Activated CD4-positive, CD25-positive, alpha-beta regulatory T cell treated with anti-CD3 and anti-CD28 coated beads, Interleukin-2, amount 50 U/mL, for 24 hours (primary cell): ENCODE measurements around the gene INKA1.
"Not testable (repeated sequence)": the region's sequence is repeated elsewhere in the genome, so short reads cannot be mapped to it uniquely, and the experiment has no call there.

Experiments used
- ATAC-seq, 2 donors: fragments of 150-1000 bp; cut with Tn5 transposase; one replicate each; pipeline ENCODE4 v1.10.0; 2021; ENCODE audit warnings: mild to moderate bottlenecking in 1 of 2, moderate library complexity in 1 of 2

Gene INKA1

DNA sequence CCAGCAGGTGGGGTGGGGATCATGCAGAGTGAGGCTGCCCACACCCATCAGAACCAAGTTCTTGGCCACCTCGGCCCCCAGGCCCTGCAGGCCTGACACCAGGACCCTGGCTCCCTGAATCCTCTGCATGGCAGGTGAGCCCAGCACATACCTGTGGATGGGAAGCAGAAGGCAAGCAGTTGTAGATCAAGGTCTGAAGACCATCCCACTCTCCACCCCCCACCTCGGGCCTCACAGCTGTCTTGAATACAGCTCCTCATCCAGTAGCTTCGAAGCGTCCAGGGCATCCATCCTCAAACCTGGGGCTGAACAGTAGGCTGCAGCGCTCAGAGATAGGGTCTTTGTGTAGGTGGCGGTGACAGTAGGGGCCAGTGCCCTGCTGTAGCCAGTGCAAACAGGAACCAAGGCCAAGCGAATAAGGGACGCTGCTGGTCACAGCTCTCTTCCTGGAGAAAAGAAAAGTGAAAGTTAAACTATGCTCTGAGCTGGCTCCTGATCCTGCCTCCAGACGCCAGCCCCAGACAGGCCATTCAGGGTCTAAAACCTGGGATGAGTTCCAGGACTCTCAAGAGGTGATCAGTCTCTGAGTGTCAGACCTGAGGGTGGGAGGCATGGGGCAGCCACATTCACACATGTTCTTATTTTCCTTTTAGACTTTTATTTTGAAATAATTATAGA lies 10.6 kb downstream of the INKA1 start, which contains the start of gene UBA7:
UBA7 (minus strand) TSS at position 457 of the 678 bp plus-strand sequence; CDS start at position 291, 166 bp downstream.
- ATAC-seq, result peak; percentile 81 to 85

DNA sequence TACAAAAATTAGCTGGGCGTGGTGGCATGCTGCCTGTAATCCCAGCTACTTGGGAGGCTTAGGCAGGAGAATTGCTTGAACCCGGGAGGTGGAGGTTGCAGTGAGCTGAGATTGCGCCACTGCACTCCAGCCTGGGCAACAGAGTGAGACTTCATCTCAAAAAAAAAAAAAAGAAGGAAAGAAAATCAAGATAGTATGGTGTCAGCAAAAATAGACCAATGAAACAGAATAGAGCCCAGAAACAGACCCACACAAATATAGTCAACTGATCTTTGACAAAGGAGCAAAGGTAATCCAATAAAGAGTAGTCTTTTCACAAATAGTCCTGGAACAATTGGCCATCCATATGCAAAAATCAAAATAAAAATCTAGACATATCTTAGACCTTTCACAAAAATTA lies 20.1 kb downstream of the INKA1 start:
- not testable (repeated sequence) for ATAC-seq

DNA sequence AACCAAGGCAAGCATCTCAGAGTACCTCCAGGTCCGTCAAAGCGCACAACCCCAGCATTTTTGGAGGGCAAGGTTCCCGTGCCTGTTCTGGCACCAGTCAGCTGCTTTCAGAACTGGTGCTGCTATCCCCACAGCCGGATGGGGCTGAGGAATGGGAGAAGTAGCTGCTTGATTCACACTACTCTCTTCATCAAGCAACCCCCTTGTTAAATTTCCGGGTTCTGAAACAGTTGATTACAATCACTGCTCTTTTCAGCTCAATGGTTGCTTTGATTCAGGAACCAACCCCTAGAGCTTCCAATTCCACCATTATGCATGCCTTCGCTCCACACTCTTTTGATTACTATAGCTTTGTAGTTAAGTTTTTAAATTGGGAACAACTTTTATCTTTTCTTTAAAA lies 23.0 kb downstream of the INKA1 start:
- no peak for ATAC-seq

- ATAC-seq, result no peak
These were observed 28.3 kb downstream of the INKA1 start for GRCh38 chr3:49831341-49831740.

DNA sequence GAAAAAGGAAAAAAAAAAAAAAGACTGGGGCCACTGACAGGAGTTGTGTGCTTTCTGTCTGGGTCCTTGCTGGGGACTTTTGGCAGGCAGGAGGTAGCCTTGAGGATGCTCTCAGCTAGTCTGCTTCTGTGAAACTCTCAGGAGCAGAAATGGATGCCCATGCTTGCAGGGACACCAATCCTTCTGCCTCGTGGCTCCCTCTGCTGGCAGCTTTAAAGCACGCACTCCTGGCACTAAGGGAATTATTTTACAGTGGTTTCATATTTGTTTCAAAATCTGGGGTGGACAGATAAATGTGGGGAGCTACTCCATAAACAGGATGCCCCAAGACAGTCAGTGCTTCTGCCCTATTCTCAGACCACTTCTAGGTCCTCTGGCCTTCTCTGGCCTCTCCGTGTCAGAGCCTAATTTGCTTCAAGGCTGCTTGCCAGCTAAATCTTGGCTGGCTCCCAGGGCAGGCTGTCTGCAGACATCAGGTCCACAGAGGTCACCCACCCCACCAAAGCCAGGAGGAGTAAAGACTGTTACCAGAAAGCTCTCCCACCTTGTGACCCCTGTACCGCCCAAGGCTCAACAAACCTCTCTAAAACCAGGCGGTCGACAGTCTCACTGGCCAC lies 36.2 kb downstream of the INKA1 start:
- ATAC-seq, result peak; percentile 79 to 90

DNA sequence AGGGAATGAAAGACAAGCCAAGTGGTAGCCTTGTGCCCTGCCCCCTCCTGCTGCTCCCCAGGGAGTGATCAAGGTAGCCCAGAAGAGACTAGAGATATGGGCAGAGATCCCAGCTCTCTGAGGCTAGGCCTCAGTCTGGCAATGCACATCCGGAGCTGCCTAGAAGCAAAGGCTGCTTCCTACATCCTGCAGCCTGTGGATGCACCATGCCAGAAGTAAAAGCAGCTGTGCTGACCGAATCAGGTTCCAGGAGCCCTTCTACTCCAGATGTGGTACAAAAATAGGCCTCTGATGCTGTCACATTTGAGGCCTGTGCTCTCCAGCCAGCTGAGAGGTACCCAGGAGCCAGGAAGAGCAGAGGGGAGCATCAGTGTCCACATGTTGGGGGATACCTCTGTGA lies 37.3 kb downstream of the INKA1 start:
- ATAC-seq, result no peak

DNA sequence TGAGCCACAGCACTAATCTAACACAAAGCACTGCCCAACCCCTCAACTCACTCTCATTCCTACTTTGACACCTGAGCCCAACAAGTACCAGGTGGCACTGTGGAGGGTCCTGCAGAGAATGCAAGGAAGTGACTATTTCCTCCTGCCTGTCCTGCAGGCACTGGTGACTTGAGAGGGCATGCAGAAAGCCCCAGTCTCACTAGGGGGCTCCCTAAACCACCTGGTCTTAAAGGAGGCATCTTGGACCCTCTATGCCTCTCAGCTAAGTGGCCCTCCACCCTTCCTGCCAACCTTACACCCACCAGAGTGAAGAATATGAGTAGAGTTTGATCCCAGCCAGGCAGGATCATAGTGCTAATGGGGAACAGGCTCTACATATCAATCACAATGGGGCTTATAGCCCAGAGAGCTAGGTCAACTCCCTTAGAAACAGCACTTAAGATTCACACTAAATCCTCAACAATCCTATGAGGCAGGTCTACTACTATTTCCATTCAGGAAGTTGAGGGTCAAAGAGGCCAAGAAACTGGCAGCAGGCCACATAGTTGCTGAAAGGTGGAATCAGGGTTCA lies 38.1 kb downstream of the INKA1 start:
- peak in 1 of 2 donors; percentile 12 for ATAC-seq

DNA sequence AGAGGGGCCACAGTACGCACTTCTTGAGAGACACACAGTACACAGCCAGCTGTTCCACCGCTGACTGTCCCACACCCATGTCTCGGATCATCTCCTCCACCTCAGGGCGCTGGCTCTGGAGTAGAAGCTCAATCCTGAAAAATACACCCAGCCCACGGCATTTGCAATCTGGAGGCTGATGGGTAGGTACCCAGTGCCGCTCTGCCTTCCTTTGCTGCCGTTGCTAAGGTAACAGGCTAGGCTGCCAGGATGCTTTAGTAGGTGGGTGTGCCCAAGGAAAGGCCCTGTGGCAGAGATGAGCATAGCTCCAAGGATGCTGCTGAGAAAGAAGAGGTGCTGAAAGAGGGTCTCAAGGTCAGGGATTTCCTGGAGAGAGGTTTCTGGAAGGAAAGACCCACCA lies 38.7 kb downstream of the INKA1 start:
- no peak for ATAC-seq

GRCh38 chr3:49842843-49843517 lies 39.9 kb downstream of the INKA1 start:
- no peak for ATAC-seq

- no peak for ATAC-seq
These were observed 41.6 kb downstream of the INKA1 start for GRCh38 chr3:49844464-49845183.

- no peak for ATAC-seq
These were observed 42.6 kb downstream of the INKA1 start for GRCh38 chr3:49845694-49846093.
